Heart left ventricle (tissue), 13 donors: ENCODE data around the gene CYYR1.

Experiments
- CTCF ChIP-seq, 12 donors: fragments of 200-600 bp; sonication (generic) in 4 of 12; IDR thresholded peaks; one replicate each; pipeline versions ENCODE4 v1.5.0 to v1.8.0; 2018 to 2022; ENCODE audit warnings: antibody characterized with exemption in 12 of 12, mild to moderate bottlenecking in 5 of 12
- POLR2A ChIP-seq, 2 donors: fragments of 450-650 bp; IDR thresholded peaks; one replicate each; pipeline ENCODE4 v1.6.1; 2017; ENCODE audit warnings: antibody characterized with exemption in 2 of 2, mild to moderate bottlenecking in 2 of 2, moderate library complexity in 2 of 2
- donor health status: ischemic (EF 13 %, LVEDD 7.1; RV severe dilation, severe dysfunction).
- donor health status: DM: no; HTN: yes; CAD: no.
- donor health status: DM: no; HTN: no; CAD: no.
- donor health status: ischemic (EF 25% LVEDD 6.9; RV normal size, moderate dysfunction).
- donor health status: ischemic (EF 25% LVEDD 5.7; RV mildly dilated, moderate dysfunction).
- donor health status: ischemic (EF 35%, LVEDD 5.7; RV mildly dilated, moderate dysfunction).
- donor health status: nonischemic (EF 11% LVEDD 7.7; RV severe dilation, severe dysfunction).
- donor health status: DM: yes; HTN: yes; CAD: no.
- donor health status: PGD.
- donor health status: ischemic (EF 29% LVEDD 5.4; RV normal size, mild dysfunction).
- donor health status: nonischemic (EF 23%, LVEDD 6.1; RV moderate dilation, normal function).

DNA sequence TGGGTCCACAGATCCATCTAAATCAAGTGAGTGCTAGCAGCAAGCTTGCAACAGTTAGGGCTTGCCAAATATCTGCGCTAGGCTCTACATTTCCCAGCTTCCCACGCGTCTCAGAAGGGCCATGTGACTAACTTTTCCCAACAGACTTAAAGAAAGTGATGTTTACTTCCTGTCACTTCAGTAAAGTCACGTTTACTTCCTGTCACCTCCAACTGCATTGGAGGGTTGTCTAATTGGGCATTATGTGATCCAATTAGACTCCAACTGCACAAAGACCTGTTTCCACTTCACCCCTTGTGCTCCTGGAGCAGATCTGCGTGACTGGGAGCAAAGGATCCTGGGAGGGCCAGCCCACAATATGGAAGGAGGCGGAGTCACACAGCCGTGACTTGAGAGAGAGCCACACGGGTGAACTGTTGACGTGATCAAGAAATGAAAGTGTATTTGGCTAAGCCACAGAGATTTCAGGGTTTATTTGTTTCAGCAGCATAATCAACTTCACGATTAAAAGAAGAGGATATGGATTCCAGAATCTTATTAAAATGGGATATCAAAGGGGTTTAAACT lies 77.7 kb downstream of the CYYR1 start:
- no peak for TF ChIP-seq POLR2A (IDR thresholded peaks at IDR 0.05)
- no peak for TF ChIP-seq CTCF (IDR thresholded peaks at IDR 0.05)
